ENCODE results near the gene PRUNE2.

PRUNE2 gene

GRCh38 chr9:76725011-76725546 is 180.8 kb downstream of the PRUNE2 start:
- Histone ChIP-seq H3K4me3 (ENCODE audit: low read depth in 1 of 2, low read length in 2 of 2) (no peak overlapping the region), H3K9me3 (ENCODE audit: insufficient read depth, low read length, severe bottlenecking) (no peaks in the 10 kb centered on the region), H3K4me1 (ENCODE audit: insufficient read depth, low read length) (no peaks in the 10 kb centered on the region), H3K4me2 (ENCODE audit: insufficient read depth, low read length) (no peak overlapping the region), H4K20me1 (ENCODE audit: insufficient read depth, low read length) (no peaks in the 10 kb centered on the region), H2AFZ (ENCODE audit: low read depth, low read length) (no peak overlapping the region), H3K36me3 (ENCODE audit: insufficient read depth, low read length) (no peaks in the 10 kb centered on the region), H3K79me2 (ENCODE audit: insufficient read depth, low read length) (no peaks in the 10 kb centered on the region), H3K27me3 (ENCODE audit: insufficient read depth, low read length, poor library complexity) (no peaks in the 10 kb centered on the region), H3K27ac (ENCODE audit: low read length) (no peak overlapping the region), H3K9ac (ENCODE audit: low read depth, low read length) (no peak overlapping the region)
- TF ChIP-seq CTCF (IDR thresholded peaks at IDR 0.05; ENCODE audit: borderline replicate concordance, extremely low read depth, low read length, poor library complexity, severe bottlenecking) (no peak), EZH2 (IDR thresholded peaks at IDR 0.05; ENCODE audit: borderline replicate concordance, low read depth, low read length, severe bottlenecking) (no peak)
- DNase-seq: no peak
- ATAC-seq (ENCODE audit: insufficient read depth, low read depth): no peak

- Histone ChIP-seq H3K4me2 (ENCODE audit: insufficient read depth, low read length) (no peak overlapping the region), H3K79me2 (ENCODE audit: insufficient read depth, low read length) (no peaks in the 10 kb centered on the region), H2AFZ (ENCODE audit: low read depth, low read length) (no peak overlapping the region), H3K9ac (ENCODE audit: low read depth, low read length) (no peak overlapping the region), H3K9me3 (ENCODE audit: insufficient read depth, low read length, severe bottlenecking) (no peaks in the 10 kb centered on the region), H3K36me3 (ENCODE audit: insufficient read depth, low read length) (no peaks in the 10 kb centered on the region), H3K4me3 (ENCODE audit: low read depth in 1 of 2, low read length in 2 of 2) (no peak overlapping the region), H3K27me3 (ENCODE audit: insufficient read depth, low read length, poor library complexity) (no peaks in the 10 kb centered on the region), H3K4me1 (ENCODE audit: insufficient read depth, low read length) (no peaks in the 10 kb centered on the region), H4K20me1 (ENCODE audit: insufficient read depth, low read length) (no peaks in the 10 kb centered on the region), H3K27ac (ENCODE audit: low read length) (no peak overlapping the region)
- TF ChIP-seq EZH2 (IDR thresholded peaks at IDR 0.05; ENCODE audit: borderline replicate concordance, low read depth, low read length, severe bottlenecking) (no peak), CTCF (IDR thresholded peaks at IDR 0.05; ENCODE audit: borderline replicate concordance, extremely low read depth, low read length, poor library complexity, severe bottlenecking) (no peak)
- DNase-seq (no peak), ATAC-seq (ENCODE audit: insufficient read depth, low read depth) (no peak)
Measured at GRCh38 chr9:76720245-76720644, 185.7 kb downstream of the PRUNE2 start.

GRCh38 chr9:76718166-76718565 is 187.7 kb downstream of the PRUNE2 start:
- Histone ChIP-seq H4K20me1 (ENCODE audit: insufficient read depth, low read length) (no peaks in the 10 kb centered on the region), H3K4me1 (ENCODE audit: insufficient read depth, low read length) (no peaks in the 10 kb centered on the region), H3K4me3 (ENCODE audit: low read depth in 1 of 2, low read length in 2 of 2) (no peak overlapping the region), H3K36me3 (ENCODE audit: insufficient read depth, low read length) (no peaks in the 10 kb centered on the region), H3K79me2 (ENCODE audit: insufficient read depth, low read length) (no peaks in the 10 kb centered on the region), H3K9me3 (ENCODE audit: insufficient read depth, low read length, severe bottlenecking) (no peaks in the 10 kb centered on the region), H3K27me3 (ENCODE audit: insufficient read depth, low read length, poor library complexity) (no peaks in the 10 kb centered on the region), H3K27ac (ENCODE audit: low read length) (no peak overlapping the region), H3K4me2 (ENCODE audit: insufficient read depth, low read length) (no peak overlapping the region), H3K9ac (ENCODE audit: low read depth, low read length) (no peak overlapping the region), H2AFZ (ENCODE audit: low read depth, low read length) (no peak overlapping the region)
- ATAC-seq (ENCODE audit: insufficient read depth, low read depth): no peak
- TF ChIP-seq EZH2 (IDR thresholded peaks at IDR 0.05; ENCODE audit: borderline replicate concordance, low read depth, low read length, severe bottlenecking) (no peak), CTCF (IDR thresholded peaks at IDR 0.05; ENCODE audit: borderline replicate concordance, extremely low read depth, low read length, poor library complexity, severe bottlenecking) (no peak)
- no peak for DNase-seq

- H3K79me2 ChIP-seq (ENCODE audit: insufficient read depth, low read length): no peaks in the 10 kb centered on the region
- no peak for TF ChIP-seq CTCF (IDR thresholded peaks at IDR 0.05; ENCODE audit: borderline replicate concordance, extremely low read depth, low read length, poor library complexity, severe bottlenecking)
- no peak for TF ChIP-seq EZH2 (IDR thresholded peaks at IDR 0.05; ENCODE audit: borderline replicate concordance, low read depth, low read length, severe bottlenecking)
- no peak overlapping the region for H2AFZ ChIP-seq (ENCODE audit: low read depth, low read length)
- no peak for ATAC-seq (ENCODE audit: insufficient read depth, low read depth)
- H3K4me1 ChIP-seq (ENCODE audit: insufficient read depth, low read length): no peaks in the 10 kb centered on the region
- no peaks in the 10 kb centered on the region for H3K36me3 ChIP-seq (ENCODE audit: insufficient read depth, low read length)
- H3K9ac ChIP-seq (ENCODE audit: low read depth, low read length): no peak overlapping the region
- no peaks in the 10 kb centered on the region for H4K20me1 ChIP-seq (ENCODE audit: insufficient read depth, low read length)
- no peak overlapping the region for H3K27ac ChIP-seq (ENCODE audit: low read length)
- H3K9me3 ChIP-seq (ENCODE audit: insufficient read depth, low read length, severe bottlenecking): no peaks in the 10 kb centered on the region
- no peak overlapping the region for H3K4me2 ChIP-seq (ENCODE audit: insufficient read depth, low read length)
- no peak overlapping the region for H3K4me3 ChIP-seq (ENCODE audit: low read depth in 1 of 2, low read length in 2 of 2)
- no peak for DNase-seq
- H3K27me3 ChIP-seq (ENCODE audit: insufficient read depth, low read length, poor library complexity): no peaks in the 10 kb centered on the region
Measured at GRCh38 chr9:76717613-76718012, 188.3 kb downstream of the PRUNE2 start.
